Osteoblast (primary cell): Measurements from ENCODE around the gene FAM186B. TPM values are rescaled to one million over a fixed set of nuclear protein-coding genes. Genes with fewer than 3 reads are reported as not detected.

ENCODE experiments used
- DNase-seq: peaks from one replicate; pipeline ENCODE4 v3.0.0; 2011; ENCODE audit warnings: low spot score, mixed read lengths; ENCODE audit not compliant: insufficient read length; ENCODE audit errors: missing footprints
- H2AFZ ChIP-seq: 2 replicates; pipeline ENCODE4 v1.6.0; 2011; ENCODE audit warnings: mild to moderate bottlenecking, low read length
- H3K27ac ChIP-seq: 2 replicates; pipeline ENCODE4 v1.5.1; 2011; ENCODE audit warnings: mild to moderate bottlenecking, low read depth, low read length, moderate library complexity
- H3K27me3 ChIP-seq: 2 replicates; pipeline ENCODE4 v1.6.0; 2012; ENCODE audit warnings: mild to moderate bottlenecking, control low read depth, inconsistent platforms, low read length, moderate library complexity; ENCODE audit not compliant: insufficient read depth
- H3K36me3 ChIP-seq: 2 replicates; pipeline ENCODE4 v1.5.1; 2011; ENCODE audit warnings: mild to moderate bottlenecking, low read length, control low read depth, moderate library complexity; ENCODE audit not compliant: insufficient read depth
- H3K4me1 ChIP-seq: 2 replicates; pipeline ENCODE4 v1.5.1; 2011; ENCODE audit warnings: mild to moderate bottlenecking, low read length, control low read depth, moderate library complexity; ENCODE audit not compliant: insufficient read depth
- H3K4me2 ChIP-seq: 2 replicates; pipeline ENCODE4 v1.6.0; 2011; ENCODE audit warnings: mild to moderate bottlenecking, low read length; ENCODE audit not compliant: insufficient read depth
- H3K4me3 ChIP-seq: fragments of 200-600 bp; sonication (generic); 3 replicates; pipeline ENCODE4 v1.5.1; 2012; ENCODE audit warnings: mild to moderate bottlenecking, low read length, inconsistent platforms; ENCODE audit not compliant: insufficient read depth
- H3K79me2 ChIP-seq: 2 replicates; pipeline ENCODE4 v1.6.0; 2012; ENCODE audit warnings: mild to moderate bottlenecking, low read length, control low read depth, inconsistent platforms; ENCODE audit not compliant: insufficient read depth
- H3K9me3 ChIP-seq: 2 replicates; pipeline ENCODE4 v1.5.1; 2011; ENCODE audit warnings: low read depth, low read length, control low read depth
- H4K20me1 ChIP-seq: 2 replicates; pipeline ENCODE4 v1.6.0; 2012; ENCODE audit warnings: mild to moderate bottlenecking, low read length, control low read depth; ENCODE audit not compliant: insufficient read depth
- CTCF ChIP-seq: IDR thresholded peaks from 2 replicates; pipeline ENCODE4 v1.5.1; 2011; ENCODE audit warnings: mild to moderate bottlenecking, low read depth, low read length, moderate library complexity; ENCODE audit errors: extremely low read depth
- small RNA-seq: library from RNA; depleted of rRNA; stranded (forward); fragments of <200 nt; gene quantifications from one replicate; pipeline ENCODE3, GENCODE V24; 2012
- total RNA-seq: library from RNA; depleted of rRNA; stranded (reverse); fragments of >200 nt; gene quantifications from 2 replicates; pipeline ENCODE4 v1.2.3, GENCODE V29; 2012

The FAM186B gene
- total RNA-seq, 1 donor: 0.72 TPM

DNA sequence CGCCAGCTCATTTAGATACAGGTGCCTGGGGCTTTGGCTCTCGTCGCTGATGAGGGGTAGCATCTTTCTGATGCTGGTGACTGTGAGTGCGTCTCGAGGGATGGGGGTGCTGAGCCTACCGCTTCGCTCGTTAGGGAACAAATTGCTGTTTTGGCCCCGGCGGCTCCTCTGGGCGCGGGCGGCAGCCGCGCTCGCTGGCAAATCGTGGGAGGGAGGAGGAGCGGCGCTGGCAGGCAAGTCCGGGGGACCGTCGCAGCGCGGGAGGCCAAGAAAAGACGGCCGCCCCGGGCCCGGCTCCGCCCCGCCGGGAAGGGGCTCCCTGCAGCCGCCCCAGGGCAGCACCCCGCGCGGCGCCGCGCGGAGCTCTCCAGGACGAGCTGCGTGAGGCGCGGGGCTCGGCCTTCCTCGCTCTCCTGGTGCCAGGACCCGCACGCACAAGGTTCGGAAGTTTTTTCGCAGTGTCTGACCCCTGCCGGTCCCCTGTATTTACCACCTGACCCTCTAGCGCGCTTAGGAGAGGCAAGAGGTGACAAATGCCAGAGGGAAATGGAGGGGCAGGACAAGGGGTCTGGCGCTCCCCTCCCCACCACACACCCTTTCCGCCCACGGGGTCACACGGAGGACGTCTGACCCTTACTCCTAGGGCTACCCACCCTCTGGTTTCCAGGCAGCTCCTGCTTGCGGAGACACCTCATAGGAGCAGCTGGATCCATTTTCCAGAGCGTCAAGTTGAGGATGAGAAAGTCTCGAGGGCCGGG lies 67.5 kb downstream of the FAM186B start:
- no peak for TF ChIP-seq CTCF
- H3K36me3 ChIP-seq: no peaks in the 10 kb centered on the region
- peaks cover 3% of the 10 kb centered on the region for H4K20me1 ChIP-seq
- H3K27me3 ChIP-seq: peaks cover 46% of the 10 kb centered on the region
- peaks cover 12% of the 10 kb centered on the region for H3K4me1 ChIP-seq
- H2AFZ ChIP-seq: peak overlapping the region; percentile 10
- H3K4me3 ChIP-seq: peak overlapping the region; percentile 45
- H3K9me3 ChIP-seq: no peaks in the 10 kb centered on the region
- H3K27ac ChIP-seq: no peak overlapping the region
- H3K4me2 ChIP-seq: peak overlapping the region; percentile 70
- DNase-seq: peak; percentile 89
- no peaks in the 10 kb centered on the region for H3K79me2 ChIP-seq

Small RNAs within 50 kb of the gene (small RNA-seq; reads per million reads assigned to genes)
- not detected for gene HIGD1AP9
- gene POLR2KP1: not detected
- not detected for gene RNU6-834P

Other genes starting within 250 kb of the FAM186B start
- 23.3 and 25.7 TPM in 2 replicates for gene SPATS2, start 238.2 kb downstream of the FAM186B start, total RNA-seq
- gene KCNH3, start 66.6 kb downstream of the FAM186B start, total RNA-seq: not detected in 2 replicates
- gene MCRS1, start 37.5 kb downstream of the FAM186B start, total RNA-seq: 51.0 and 56.5 TPM in 2 replicates
- 11.6 and 12.4 TPM in 2 replicates for gene PRPF40B, start 17.9 kb upstream of the FAM186B start, total RNA-seq
- 24.6 and 31.8 TPM in 2 replicates for gene FMNL3, start 101.8 kb upstream of the FAM186B start, total RNA-seq
- 398 and 421 TPM in 2 replicates for gene TMBIM6, start 135.9 kb upstream of the FAM186B start, total RNA-seq
- gene NCKAP5L, start 222.8 kb upstream of the FAM186B start, total RNA-seq: 34.8 and 40.5 TPM in 2 replicates
- gene BCDIN3D, start 237.5 kb upstream of the FAM186B start, total RNA-seq: 4.7 and 5.4 TPM in 2 replicates